HFFc6 (cell line): ENCODE data around the gene ACTL7A. TPM values are rescaled to one million over a fixed set of nuclear protein-coding genes. Genes with fewer than 3 reads are reported as not detected.
A peak's percentile ranks its signal among the peaks of the same experiment; 100 is the strongest.

ENCODE experiments used
- DNase-seq: peaks from one replicate; pipeline ENCODE4 v3.0.0-alpha.2; 2018
- H3K27ac Mint-ChIP-seq: 2 replicates; pipeline ENCODE4 v1.8.0; 2020; ENCODE audit warnings: mild to moderate bottlenecking, mixed read lengths
- H3K27me3 Mint-ChIP-seq: 2 replicates; pipeline ENCODE4 v1.8.0; 2021; ENCODE audit warnings: mild to moderate bottlenecking, moderate library complexity, mixed read lengths; ENCODE audit not compliant: insufficient read depth
- H3K36me3 Mint-ChIP-seq: 2 replicates; pipeline ENCODE4 v1.8.0; 2021; ENCODE audit warnings: low read depth, mixed read lengths
- H3K4me1 Mint-ChIP-seq: 2 replicates; pipeline ENCODE4 v1.8.0; 2020; ENCODE audit warnings: low read depth, mixed read lengths
- H3K4me3 Mint-ChIP-seq: 2 replicates; pipeline ENCODE4 v1.8.0; 2020; ENCODE audit warnings: mild to moderate bottlenecking, moderate library complexity, mixed read lengths
- H3K9me3 Mint-ChIP-seq: 2 replicates; pipeline ENCODE4 v1.8.0; 2020; ENCODE audit warnings: mild to moderate bottlenecking, mixed read lengths
- total RNA-seq, 6 experiments: library from RNA; stranded (reverse); fragmentation: NEBNext Ultra II Directional; extraction: Animal tissue kit (Norgen Biotek cat#: 25700); gene quantifications; 2 replicates in 1 of 6; 3 replicates in 5 of 6; pipeline ENCODE4 v1.2.3, GENCODE V29; 2021
- TF ChIP-seq, protein P1 (sequence below): fragments of 200-600 bp; sonication (generic); IDR thresholded peaks from 2 replicates; pipeline ENCODE4 v1.5.0; 2021; ENCODE audit warnings: antibody characterized with exemption, mild to moderate bottlenecking

Gene ACTL7A
- total RNA-seq, 6 experiments from 2014 or later, result not detected

DNA sequence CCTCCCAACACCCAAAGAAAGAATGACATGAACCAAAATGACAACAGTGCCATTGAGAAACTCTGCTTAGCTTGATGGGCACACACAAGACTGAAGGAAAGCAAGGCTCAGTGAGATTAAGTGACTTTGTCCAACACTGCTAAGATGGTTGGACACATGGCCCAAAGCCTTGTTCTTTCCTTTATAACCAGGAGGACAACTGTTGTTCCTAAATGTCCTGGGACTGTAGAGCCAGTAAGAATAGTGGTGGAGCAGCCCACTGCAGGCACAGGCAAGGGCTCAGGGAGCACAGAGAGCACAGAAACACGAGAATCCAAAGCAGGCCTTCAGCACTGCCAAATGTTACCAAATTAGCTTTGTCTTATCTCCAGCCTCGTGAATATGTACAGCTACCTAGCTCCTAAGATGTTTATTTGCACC lies 3.9 kb downstream of the ACTL7A start:
- H3K36me3 Mint-ChIP-seq, result peaks cover 28% of the 10 kb centered on the region
- TF ChIP-seq, protein P1, sequence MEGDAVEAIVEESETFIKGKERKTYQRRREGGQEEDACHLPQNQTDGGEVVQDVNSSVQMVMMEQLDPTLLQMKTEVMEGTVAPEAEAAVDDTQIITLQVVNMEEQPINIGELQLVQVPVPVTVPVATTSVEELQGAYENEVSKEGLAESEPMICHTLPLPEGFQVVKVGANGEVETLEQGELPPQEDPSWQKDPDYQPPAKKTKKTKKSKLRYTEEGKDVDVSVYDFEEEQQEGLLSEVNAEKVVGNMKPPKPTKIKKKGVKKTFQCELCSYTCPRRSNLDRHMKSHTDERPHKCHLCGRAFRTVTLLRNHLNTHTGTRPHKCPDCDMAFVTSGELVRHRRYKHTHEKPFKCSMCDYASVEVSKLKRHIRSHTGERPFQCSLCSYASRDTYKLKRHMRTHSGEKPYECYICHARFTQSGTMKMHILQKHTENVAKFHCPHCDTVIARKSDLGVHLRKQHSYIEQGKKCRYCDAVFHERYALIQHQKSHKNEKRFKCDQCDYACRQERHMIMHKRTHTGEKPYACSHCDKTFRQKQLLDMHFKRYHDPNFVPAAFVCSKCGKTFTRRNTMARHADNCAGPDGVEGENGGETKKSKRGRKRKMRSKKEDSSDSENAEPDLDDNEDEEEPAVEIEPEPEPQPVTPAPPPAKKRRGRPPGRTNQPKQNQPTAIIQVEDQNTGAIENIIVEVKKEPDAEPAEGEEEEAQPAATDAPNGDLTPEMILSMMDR, result no peak

DNA sequence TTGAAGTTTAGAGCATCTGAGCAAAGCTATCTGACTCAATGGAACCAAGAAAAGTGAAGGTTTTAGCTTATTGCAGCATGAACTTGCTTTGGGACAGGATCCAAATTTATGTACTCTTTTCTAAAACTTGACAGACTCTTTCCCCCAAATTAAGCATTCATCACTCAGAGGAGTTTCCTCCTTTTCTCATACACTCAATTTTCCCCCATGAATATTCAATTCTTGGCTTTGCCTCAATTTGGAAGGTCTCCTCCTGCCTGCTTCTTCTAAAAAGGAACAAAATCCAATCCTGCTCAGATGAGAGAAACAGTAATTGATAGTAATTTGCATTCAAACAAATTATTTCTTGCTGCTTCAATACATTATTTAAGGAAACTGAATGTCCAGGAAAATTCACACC lies 5.0 kb downstream of the ACTL7A start:
- Mint-ChIP-seq H3K27ac (no peak overlapping the region), H3K27me3 (peaks cover 2% of the 10 kb centered on the region), H3K9me3 (no peaks in the 10 kb centered on the region), H3K36me3 (peaks cover 39% of the 10 kb centered on the region), H3K4me3 (no peak overlapping the region), H3K4me1 (peaks cover 13% of the 10 kb centered on the region)
- TF ChIP-seq, protein P1, result no peak
- no peak for DNase-seq

More for the DNA sequence above, 3.9 kb downstream of the ACTL7A start:
- Mint-ChIP-seq H3K27ac (no peak overlapping the region), H3K4me1 (peaks cover 13% of the 10 kb centered on the region), H3K27me3 (peaks cover 2% of the 10 kb centered on the region), H3K9me3 (no peaks in the 10 kb centered on the region), H3K4me3 (no peak overlapping the region)
- DNase-seq, result no peak

DNA sequence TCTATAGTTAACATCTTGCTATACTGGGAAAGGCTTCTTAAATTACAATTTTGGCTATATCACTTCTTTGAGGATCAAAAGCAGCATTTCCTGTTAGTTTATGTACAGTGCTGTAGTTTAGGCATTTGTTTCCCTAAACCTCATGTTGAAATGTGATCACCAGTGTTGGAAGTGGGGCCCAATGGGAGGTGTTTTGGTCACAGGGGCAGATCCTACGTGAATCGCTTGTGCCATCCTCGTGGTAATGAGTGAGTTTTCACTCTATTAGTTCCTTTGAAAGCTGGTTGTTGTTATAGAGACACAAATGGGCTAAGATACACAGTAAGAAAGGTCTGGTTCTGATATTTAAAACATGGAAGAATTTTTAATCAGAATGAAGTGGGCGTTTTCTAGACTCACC lies 5.8 kb downstream of the ACTL7A start:
- no peak for DNase-seq
- TF ChIP-seq, protein P1, result no peak
- H3K9me3 Mint-ChIP-seq, result no peaks in the 10 kb centered on the region
- peaks cover 41% of the 10 kb centered on the region for H3K36me3 Mint-ChIP-seq
- H3K27ac Mint-ChIP-seq, result no peak overlapping the region
- no peak overlapping the region for H3K4me3 Mint-ChIP-seq
- H3K27me3 Mint-ChIP-seq, result peaks cover 2% of the 10 kb centered on the region
- H3K4me1 Mint-ChIP-seq, result peaks cover 13% of the 10 kb centered on the region

DNA sequence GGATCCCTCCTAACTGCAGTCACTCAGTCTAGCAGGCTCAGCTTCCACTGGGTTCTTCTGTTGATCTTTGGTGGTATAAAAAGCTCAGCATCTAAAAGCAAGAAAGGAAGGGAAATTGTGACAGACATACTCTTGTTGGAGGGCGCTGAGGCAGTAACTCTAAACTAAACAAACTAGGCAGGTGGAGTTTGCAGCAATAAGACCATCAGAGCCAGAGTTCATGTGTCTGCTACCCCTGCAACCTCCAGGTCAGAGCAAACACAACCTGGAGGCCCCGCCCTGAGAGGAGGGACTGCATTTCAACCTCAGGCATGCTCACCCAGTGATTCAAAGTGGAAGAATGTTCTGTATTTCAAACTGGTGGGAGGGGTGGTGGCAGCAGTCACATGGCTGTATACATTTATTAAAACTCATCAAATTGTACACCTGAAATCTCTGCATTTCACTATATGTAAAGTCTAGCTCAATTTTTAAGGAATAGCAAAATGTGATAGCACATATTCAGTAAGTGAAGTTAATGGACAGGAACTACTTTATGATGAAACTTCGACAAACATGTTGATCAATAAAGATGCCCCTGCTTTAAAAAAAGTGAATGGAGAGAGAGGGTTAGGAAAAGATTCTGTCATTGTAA lies 7.1 kb downstream of the ACTL7A start:
- Mint-ChIP-seq H3K27ac (0 out of 2 replicates have a peak overlapping the region, but pooled peaks have one; percentile 20), H3K4me3 (no peak overlapping the region), H3K27me3 (peaks cover 2% of the 10 kb centered on the region), H3K4me1 (peaks cover 13% of the 10 kb centered on the region), H3K9me3 (no peaks in the 10 kb centered on the region), H3K36me3 (peaks cover 44% of the 10 kb centered on the region)
- TF ChIP-seq, protein P1, result no peak
- peak; percentile 36 for DNase-seq

DNA sequence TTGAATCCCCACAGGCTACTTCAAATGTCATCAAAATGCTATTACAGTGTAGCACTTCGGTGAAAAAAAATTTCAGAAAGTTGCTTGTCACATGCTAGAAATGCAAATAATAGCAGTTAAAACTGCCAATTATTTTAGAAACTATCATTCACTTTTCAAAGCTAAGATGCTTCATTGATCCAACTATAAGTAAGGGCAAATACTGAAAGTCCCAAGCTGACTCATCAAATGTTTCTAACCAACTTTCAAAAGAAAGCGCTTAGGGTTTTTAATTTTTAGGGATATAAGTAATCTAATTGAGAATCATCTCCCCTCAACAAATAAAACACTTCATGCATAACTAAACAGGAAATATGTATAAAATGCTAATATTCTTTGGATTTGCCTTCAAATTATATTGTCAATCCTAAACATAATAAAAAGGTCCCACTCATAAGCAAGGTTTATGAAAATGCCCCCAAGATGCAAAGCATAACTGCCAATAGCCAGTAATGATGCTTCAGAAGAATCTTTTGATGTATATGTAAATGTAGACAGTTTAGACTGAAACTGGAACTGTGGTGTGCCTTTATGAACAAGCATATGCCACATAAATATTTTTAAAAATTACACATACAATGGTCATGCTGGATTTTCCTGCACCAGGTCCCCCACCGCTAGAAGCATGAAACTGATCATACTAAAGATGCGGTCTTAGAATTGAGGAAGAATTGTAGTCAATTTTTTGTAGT lies 12.2 kb downstream of the ACTL7A start:
- Mint-ChIP-seq H3K27ac (no peak overlapping the region), H3K36me3 (peaks cover 44% of the 10 kb centered on the region), H3K27me3 (peaks cover 2% of the 10 kb centered on the region; the same call in 1 of the 2 replicates)

More for the DNA sequence above, 12.2 kb downstream of the ACTL7A start:
- Mint-ChIP-seq H3K4me3 (no peak overlapping the region), H3K9me3 (no peaks in the 10 kb centered on the region), H3K4me1 (peaks cover 6% of the 10 kb centered on the region)
- no peak for DNase-seq
- TF ChIP-seq, protein P1, result no peak
